Fibroblast of upper back skin (primary cell): ENCODE results near the gene CATSPERE.
"Not testable (repeated sequence)": the region's sequence is repeated elsewhere in the genome, so short reads cannot be mapped to it uniquely, and the experiment has no call there.

Source experiments
- DNase-seq: peaks from one replicate; pipeline ENCODE4 v3.0.0-alpha.2; 2013

CATSPERE gene

DNA sequence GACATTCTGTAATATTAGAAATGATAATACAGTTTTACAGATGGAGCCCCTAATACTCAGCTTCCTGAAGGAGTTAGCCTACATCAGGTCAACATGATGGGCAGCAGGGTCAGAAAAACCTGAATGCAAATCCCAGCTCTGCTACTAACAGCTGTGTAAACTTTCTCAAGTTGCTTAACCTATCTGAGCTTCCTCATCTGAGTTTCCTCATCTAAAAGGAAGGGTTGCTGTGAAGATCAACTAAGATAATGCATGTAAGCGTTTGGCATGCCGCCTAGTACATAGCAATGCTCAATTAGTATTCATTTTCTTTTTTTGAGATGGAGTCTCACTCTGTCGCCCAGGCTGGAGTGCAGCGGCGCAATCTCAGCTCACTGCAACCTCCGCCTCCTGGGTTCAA is 173.5 kb downstream of the CATSPERE start:
- no peak for DNase-seq

DNA sequence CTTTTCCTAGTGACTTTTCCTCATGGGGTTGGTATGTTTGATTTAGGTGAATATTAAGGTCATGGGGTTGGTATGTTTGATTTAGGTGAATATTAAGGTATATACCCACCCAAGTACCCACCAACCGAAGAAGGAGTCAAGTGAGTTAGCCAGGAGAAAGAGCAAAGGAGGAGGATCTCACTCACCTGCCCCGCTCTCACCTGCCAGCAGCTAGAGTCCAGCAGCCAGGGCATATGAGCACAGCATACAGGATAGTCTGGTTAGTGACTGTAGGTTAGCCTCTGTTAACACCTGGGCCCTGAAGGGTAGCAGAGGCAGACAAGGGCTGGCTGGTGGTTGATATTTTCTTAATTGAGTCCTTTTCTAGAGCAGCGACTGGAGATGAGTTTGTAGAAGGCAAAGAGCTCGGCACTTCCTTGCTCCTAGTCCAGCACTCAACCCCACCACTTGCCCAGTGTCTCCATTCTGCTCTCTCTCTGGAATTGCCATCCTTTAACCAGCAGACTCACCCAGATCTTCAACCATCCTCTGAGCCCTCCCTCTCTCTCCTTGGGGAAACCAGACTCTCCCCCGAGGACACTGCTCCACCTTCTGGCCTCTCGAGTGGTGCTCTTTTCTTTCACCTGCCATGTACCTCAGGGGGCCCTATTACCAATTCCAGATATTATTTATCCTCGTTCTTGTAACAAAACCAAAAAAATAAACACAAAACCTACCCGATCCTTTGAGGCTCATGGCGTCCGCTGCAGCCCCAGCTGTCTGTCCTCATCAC is 175.6 kb downstream of the CATSPERE start:
- DNase-seq, result no peak

DNA sequence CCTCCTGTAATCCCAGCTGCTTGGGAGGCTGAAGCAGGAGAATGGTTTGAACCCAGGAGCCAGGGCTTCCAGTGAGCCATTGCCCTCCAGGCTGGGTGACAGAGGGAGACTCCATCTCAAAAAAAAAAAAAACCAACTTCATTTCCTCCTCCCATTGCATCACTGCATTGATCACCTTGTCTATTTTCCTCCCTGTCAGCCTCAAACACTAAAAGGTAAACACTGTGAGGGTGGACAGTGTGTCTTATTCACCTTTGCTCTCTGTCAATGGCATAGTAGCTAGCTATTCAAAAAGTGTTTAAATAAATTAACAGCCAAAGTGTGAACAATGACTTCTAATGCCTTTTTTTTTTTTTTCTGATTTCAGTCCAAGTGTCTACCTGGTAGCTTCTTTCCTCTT is 178.5 kb downstream of the CATSPERE start:
- no peak for DNase-seq

DNA sequence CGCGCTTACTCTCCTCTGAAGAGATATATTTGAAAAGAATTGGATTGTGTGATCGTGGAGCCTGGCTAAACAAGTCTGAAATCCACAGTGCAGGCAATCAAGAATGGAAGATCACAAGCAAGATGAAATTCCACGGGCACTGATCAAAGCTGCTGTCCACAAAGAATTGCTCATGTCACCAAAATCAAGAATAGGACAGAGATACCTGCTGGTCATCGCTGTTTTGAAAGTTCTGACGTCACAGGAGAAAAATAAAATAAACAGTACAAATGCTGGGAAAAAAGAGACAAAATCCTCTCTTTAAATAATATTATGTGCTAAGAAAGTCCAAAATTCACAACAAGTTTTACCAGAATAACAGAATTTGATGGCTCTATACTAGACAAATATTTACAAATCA is 179.8 kb downstream of the CATSPERE start:
- no peak for DNase-seq

DNA sequence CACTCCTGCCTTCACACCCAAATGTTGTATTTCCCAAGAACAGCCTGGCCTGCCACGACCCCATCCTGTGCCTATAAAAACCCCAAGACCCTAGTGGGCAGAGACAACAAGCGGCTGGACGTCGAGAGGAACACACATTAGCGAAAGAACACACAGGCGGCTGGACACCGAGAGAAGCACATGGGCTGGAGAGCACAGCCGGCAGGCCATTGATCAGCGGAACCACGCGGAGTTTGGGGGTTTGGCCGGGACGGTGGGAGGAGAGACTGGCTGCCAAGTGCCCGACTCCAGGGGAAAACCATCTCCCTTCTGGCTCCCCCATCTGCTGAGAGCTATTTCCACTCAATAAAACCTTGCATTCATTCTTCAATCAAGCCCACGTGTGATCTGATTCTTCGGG is 181.5 kb downstream of the CATSPERE start:
- DNase-seq, result no peak

DNA sequence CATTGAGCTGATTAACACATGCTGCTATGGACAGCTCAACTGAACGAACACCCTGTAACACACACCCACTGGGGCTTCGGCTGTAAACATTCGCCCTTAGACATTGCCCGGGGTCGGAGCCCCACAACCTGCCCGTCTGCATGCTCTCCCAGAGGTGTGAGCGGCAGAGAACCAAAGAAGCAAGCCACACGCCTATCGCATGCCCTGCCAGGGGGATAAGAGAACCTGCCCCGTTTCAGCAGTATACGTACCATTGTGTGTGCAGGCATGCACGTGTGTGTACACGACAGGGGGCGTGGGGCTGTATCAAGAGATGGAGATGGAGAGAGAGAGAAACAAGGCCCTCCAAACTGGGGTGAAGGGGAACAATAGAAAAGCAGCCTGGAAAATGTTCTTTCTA is 181.9 kb downstream of the CATSPERE start:
- no peak for DNase-seq

DNA sequence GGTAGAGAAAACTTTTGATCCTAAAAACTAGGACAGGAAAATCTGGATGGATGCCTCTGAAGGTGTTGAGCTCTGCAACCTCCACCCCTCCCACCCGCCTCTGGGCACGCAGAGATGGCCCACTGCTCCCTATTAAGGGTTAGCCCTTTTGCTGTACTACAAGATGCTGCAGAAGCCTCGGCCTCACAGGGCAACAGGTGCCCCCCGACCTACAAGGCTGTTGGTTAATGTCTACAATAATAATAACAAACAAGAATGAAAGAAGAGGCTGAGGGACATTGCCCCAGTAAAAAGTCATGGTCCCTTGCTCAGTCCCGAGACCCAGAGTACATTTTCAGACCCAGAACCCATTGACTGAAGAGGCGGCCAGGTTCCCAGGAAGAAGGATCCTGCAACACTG is 184.3 kb downstream of the CATSPERE start:
- DNase-seq, result no peak

DNA sequence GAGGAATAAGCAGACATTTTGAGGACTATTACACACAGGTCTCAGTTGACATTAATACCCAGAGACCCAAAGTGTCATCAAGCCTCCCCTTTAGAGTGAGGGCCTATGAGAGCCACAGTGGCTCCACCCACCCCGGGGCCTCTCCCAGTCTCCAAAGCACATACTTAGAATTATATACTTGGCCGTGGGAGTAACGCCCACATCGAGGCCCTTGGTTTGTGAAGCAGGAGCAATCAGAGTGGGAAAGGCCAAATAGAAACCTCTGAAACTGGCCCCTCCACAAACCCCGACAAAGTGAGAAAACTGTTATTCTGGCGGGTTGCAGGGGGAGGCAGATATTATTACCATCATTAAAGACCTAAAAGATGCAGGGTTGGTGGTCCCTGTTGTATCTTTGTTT is 184.8 kb downstream of the CATSPERE start:
- DNase-seq, result no peak

DNA sequence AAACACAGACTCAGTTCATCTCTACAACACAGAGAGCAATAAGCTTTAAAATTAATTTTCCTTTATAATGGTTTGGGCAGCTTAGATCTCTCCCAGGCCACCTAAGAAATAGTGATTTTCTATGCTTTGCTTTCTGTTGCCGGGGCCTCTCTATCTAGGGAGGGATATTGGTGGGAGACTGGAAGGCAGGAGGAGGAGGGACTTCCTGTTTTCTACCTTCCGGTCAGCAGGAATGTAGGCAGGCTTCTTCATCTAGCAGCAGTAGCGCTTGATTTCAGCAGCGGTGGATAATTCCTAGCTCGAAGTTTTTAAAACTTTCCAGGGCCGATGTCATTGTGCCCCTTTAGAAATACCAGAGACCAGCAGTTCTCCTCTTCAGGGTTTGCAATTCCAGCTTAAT is 186.7 kb downstream of the CATSPERE start:
- DNase-seq, result no peak

DNA sequence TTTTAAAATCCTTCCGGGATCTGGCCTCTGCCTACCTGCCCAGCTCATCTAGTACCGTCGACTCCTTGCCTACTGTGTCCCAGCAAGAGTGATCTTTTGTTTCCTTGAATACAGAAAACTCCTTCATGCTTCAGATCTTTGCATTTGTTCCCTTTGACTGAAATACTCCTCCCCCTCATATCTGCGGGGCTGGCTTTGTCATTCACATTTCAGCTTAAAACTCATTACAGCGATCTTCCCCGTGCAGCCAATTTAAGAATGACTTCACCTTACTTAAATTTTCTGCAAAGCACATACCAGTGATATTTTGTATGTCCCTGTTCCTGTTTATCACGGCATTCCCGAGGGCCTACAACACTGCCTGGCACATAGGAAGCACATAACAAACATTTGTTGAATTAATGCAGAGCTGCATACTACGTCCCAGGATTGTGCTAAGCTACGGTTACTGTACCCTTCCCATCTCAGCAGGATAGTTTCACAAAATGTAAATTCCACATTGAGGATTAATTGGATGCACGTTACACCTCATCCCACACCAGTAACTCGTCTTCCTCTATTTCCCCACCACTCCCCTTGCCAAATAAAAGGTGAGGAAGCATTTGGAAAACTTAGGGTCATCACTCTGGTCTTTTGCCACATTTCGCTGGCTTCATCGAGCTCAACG is 191.0 kb downstream of the CATSPERE start:
- DNase-seq, result peak; percentile 41

DNA sequence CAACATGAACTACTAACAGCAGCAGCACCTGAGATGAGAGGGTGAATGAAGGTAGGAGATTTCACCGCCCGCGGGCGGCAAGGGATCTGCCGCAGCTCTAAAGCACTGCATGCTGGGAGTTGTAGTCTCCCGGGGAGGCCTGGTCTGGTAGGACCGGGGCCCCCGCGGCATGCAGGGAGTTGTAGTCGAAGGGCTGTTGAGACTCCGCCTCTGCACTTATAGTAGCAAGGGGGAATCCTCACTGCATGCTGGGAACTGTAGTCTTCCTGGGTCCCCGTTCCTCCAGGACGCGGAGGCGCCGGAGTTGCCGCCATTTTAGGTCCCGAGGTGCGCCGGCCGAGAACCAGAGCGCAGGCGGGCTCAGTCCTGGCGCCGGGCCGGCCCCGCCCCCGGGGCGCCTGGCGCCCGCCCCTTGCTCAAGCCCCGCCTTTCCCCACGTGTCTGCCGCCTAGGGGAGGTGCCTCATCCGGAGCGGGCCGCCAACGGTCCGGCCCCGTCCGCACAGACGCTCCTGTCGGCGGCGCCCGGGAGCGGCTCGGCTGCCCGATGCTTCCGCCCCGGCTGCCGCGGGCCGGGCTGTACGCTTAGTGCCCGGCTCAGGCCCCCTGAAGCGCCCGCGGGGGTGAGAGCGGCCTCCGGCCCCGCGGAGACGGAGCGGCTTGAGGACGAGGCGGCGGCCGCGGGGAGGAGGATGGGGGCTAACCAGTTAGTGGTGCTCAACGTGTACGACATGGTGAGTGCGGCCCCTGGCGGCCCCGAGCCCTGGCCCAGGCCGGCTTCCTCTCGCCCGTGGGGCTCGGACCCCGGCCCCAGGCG is 191.8 kb downstream of the CATSPERE start, which contains the start of gene DESI2:
DESI2 (plus strand) TSS at position 504 of the 816 bp plus-strand sequence; CDS start at position 692, 188 bp downstream.
- DNase-seq, result peak; percentile 100

DNA sequence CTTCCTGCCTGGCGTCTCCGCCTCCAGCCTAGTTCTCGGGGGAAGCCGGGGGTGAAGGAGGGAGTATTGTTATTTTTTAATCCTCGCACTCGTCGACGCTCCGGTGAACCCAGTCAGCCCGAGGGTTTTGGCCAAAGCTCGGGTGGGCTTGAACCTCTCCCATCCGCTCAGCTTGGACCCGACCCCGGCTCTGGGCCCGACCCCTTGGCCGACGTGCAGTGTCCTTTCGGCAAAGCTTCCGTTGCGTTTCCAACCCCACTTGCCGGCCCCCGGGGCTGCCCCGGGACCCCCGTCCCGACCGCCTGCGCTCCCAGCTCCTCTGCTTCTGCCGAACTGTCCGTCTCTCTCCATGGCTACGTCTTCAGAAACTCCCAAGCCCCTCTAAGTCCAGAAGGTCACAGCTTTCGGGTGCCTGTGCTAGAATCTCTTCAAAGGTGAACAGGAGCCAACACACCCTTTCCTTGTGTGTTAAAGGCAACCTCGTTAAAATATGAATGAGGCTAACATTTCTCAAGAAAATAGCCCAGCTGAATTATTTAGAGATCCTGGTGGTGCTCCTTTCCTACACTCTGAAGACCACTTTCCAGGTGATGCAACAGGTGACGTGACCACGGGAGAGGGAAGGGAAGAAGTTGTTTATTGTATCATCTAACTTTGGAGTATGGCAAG is 192.5 kb downstream of the CATSPERE start:
- no peak for DNase-seq

DNA sequence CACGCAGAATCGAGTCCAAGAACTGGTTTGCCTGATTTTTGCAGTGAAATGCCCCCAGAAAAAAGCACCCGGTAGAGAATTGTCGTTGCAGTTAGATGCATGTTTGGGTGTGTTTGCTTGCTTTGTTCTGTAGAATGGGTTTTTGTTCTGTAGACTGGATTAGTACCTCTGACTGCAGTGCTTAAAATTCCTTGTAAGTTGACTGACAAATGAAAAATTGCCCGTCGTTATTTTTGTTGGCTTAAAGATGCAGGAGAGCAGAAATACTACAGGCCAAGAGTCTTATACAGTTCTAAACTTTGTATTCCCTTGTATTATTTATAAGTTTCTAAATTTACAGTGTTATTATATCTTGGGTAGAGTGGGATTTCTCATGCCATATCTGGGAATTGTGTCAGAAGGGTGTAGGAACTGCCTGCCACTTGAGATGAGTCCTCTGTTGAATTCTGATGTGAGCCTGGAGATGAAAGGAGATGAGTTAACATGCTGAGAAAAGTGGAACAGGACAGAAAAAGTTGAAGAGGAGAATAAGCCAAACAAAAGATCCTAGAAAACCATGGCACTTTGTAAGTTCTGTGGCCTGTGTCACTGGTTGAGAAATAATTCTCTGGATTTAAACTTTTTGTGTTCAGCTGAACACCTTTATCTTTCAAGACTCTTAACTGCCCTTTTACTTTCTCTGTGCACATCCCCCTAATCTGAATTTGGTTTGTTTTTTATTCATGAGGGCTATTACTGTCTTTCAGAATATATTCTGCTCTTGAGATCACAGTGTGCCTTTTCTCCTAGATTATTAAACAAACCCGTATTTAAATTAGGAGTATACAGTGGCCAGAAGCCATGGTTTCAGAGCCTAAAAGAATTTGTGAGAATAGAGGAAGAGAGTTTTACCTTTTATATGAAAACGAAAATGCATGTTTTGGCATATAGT is 193.3 kb downstream of the CATSPERE start:
- DNase-seq, result no peak

DNA sequence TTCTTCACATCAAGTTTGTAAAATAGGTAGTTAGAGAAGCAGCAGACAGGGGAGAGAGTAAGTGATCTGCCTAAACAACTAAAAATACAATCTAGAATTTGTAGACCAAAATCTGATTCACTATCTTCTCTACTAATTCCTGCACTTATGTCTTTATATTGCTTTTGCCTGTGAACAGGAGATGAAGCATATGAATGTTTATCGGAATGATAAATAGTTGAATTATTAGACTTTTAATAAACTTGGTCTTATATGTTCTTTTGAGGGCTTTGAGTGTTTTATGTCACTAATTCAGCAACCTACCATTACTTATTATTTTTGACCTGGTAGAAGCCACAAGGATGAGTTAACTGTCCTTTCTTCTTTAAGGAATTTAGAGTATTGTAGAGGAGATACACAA is 194.1 kb downstream of the CATSPERE start:
- no peak for DNase-seq

DNA sequence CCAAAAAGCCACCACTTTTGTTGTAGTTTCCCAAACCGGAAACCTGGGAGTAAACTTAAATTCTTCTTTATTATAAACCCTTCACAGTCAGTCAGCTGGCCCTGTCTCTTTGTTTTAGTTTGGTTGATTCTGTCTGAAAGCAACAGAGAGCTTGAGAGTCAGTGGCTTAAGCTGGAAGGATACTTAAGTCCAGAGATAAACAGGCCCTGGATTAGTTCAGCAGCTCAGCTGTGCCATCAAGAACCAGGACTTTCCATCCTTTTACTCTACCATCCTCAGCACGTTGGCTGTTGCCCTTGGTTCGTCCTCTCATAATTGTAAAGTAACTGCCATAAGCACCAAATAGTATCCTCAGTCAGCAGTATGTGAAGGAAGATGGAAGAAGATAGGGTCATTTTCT is 196.3 kb downstream of the CATSPERE start:
- DNase-seq, result no peak

DNA sequence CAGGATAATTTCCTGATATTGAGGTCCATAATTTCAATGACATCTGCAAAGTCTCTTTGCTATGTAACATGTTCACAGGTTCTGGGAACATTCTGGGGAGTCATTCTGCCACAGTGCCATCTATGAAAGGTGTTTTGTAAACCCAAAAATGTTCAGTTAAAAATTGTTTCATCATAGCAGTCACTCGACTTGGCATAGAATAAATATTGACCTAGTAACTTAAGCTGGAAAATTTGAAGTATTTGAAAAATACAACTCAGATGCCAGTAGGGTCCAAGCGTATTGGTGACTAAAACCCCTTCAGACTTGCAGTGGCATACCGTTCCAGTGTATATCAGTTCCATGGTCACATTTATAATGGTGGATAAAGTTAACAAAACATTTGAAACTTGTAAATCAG is 198.6 kb downstream of the CATSPERE start:
- no peak for DNase-seq

DNA sequence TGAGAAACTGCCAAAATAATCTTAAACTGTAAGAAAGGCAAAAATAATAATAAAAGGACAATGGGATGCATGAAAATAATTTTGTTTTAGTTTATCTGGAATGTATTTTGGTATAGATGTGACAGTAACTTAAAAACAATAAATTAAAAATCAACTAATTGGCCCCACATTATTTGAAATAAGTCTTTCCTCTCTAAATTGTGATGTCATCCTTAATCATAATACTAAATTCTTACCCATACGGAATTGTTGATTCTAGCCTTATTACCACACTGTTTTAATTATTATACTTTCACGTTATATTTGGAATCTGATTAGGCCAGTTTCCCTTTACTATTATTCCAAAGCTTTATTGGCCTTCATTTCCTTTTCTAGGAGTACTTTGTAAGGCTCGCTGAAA is 199.5 kb downstream of the CATSPERE start:
- DNase-seq, result no peak

DNA sequence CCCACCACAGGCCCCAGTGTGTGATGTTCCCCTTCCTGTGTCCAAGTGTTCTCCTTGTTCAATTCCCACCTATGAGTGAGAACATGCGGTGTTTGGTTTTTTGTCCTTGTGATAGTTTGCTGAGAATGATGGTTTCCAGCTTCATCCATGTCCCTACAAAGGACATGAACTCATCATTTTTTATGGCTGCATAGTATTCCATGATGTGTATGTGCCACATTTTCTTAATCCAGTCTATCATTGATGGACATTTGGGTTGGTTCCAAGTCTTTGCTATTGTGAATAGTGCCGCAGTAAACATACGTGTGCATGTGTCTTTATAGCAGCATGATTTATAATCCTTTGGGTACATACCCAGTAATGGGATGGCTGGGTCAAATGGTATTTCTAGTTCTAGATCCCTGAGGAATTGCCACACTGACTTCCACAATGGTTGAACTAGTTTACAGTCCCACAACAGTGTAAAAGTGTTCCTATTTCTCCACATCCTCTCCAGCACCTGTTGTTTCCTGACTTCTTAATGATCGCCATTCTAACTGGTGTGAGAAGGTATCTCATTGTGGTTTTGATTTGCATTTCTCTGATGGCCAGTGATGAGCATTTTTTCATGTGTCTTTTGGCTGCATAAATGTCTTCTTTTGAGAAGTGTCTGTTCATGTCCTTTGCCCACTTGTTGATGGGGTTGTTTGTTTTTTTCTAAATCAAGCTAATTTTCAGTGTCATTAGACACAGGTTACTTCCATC is 200.7 kb downstream of the CATSPERE start:
- not testable (repeated sequence) for DNase-seq

DNA sequence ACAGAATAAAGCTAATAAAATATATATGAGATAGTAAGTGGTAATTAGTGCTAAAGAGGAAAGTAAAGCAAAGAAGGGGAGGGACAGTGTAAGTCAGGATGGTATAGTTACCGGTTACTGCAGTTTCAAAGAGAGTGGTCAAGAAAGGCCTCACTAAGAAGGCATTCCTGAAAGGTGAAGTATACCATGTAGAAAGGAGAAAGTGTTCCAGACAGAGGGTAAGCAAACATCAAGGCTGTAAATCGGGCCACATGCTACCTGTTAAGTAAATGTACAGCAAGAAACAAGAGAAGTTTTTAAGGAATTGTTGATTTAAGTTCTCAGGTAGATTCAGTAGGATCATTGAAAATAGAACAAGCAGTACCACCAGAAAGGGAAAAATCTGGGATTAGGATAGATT is 201.5 kb downstream of the CATSPERE start:
- DNase-seq, result no peak

DNA sequence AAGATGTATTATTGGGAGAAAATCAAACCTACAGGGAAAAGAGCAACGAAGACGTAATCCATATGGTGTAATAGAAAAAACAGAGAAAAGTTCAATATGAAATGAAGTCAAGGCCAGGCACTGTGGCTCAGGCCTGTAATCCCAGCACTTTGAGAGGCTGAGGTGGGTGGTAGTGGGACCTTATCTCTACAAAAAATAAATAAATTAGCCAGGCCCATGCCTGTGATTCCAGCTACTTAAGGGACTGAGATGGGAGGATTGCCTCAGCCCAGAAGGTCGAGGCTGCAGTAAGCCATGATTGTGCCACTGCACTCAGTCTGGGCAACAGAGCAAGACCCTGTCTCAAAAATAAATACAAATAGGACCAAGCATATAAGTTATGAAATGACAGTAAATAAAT is 203.3 kb downstream of the CATSPERE start:
- no peak for DNase-seq

DNA sequence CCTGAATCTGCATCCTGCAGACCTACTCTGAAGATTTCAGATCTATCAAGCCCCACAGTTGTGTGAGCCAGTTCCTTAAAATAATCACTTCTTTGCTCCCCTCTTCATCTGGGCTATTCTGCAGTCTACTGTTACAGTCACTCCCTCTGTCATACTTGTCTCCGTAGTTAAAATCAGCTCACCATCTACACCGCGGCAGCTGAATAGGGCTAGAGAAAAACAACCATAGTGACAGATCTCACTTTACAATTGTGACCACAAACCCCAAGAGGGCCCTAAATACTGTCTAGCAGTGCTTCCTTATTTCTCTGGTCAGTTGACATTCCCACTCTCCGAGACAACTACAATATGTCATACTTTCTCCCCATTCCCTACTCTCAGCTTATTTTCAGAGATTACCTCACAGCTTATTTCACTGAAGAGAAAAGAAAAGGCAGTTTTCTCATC is 204.7 kb downstream of the CATSPERE start:
- DNase-seq, result peak; percentile 76
